Head of caudate nucleus (tissue), 42 donors: ENCODE data around the gene ACTA2.
A peak's percentile ranks its signal among the peaks of the same experiment; 100 is the strongest.

Experiments used
- DNase-seq, 42 donors: peaks; one replicate each; pipeline versions ENCODE4 v3.0.0 to v3.0.0-alpha.2; 2020 to 2021; ENCODE audit warnings: mixed read lengths in 7 of 42
- intact Hi-C: fragments of 100-400 bp; cut with DNase I; formaldehyde crosslinking; loops from one replicate; pipeline ENCODE4 v1.15.0; 2022

Gene ACTA2

DNA sequence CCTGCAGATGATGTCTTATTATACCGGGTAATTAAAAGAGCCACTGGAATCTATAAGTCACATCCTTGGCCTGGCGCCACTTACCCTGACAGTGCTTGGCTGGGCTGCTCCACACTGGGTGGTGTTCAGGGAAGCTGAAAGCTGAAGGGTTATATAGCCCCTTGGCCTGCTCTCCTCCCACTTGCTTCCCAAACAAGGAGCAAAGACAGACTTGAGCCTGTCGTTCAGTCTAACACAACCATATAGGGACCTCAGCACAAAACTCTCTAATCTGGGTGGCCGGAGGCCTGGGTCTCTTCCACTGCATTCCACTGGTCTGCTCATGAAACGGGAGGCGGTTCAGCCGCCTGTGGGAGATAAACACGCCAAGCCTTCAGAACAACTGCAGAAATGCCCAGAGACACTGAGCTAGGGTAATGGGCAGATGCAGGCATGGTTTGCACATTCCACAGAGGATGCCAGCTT, at the start of gene ACTA2:
Gene ACTA2 (minus strand): TSS at position 127 of the 465 bp plus-strand sequence. CDS start 3,843 bp downstream, outside the sequence.
- intact Hi-C loops = no loop called here
- no peak for DNase-seq

DNA sequence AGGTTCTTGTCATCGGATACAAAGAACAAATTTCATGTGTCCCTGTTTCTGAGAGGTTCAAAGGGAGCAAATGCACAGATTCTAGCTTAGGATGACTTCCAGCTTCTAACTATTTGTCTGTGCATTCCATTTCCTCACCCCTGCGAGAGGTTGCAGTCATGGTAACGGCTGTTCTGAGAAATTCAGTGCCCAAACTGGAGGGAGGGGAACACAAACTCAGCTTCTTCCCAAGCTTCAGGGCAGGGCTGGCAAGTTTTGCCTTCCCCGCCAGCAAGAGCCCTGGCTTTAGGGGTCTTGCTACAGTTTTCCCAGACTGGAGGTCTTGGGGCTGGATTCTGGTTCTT, 49.1 kb upstream of the ACTA2 start:
- DNase-seq = no peak
- intact Hi-C loops = no loop called here

DNA sequence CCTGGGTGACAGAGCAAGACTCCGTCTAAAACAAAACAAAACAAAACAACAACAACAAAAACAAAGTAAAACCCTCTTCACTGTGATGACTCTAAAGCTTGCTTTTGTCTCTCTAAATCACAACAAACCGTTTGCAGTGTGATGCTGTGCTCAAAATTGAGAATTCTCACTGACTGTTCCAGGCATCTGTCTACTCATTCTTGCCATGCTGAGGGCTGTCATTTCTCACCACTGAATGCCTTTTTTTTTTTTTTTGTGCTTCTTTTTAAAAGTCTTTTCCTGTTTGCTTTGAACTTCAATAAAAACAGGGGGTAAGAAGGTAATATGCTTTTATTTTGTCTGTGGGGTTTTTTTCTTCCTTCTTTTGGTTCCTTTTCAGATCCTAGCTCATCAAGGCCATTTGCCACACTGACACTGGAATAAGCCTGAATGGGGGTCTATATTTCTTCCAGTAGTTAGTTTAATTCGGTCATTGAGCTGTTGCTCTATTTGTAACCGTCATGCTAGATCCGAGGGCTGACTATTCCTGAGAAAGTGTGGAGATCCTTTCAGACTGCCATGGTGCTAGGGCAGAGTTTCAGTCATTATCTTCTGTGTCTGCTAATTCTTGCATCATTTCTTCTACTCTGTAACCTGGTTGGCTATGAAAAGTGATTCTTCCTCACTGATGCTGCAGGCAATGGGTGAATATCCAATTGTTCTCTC, 48.6 kb upstream of the ACTA2 start:
- DNase-seq = no peak
- intact Hi-C loops = no loop called here

GRCh38 chr10:88999625-89000024, 47.1 kb upstream of the ACTA2 start:
- intact Hi-C loops = no loop called here
- DNase-seq = no peak

DNA sequence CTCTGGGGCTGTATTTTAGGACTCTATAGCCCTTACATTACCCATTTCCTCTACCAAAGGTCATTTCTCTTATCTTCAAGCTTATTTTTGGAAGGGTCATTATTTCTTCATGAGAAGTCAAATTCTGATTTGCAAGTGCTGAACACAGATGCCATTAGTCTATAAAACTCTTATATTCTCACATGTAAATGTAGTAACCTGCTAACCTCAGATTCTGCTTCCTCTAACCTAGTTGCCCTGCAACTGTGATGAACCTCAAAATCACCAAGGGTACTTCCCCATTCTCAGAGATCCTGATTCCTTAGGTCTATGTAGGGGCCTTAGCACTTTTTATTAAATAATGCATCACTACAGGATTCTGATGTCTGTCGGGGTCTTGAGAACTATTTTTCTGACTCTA, 44.4 kb upstream of the ACTA2 start:
- intact Hi-C loops = no loop called here
- no peak for DNase-seq

- no peak for DNase-seq
- intact Hi-C loops = no loop called here
Observed at GRCh38 chr10:88995156-88995876, 42.7 kb upstream of the ACTA2 start.

GRCh38 chr10:88994019-88994418, 41.4 kb upstream of the ACTA2 start:
- intact Hi-C loops = no loop called here
- DNase-seq = no peak

GRCh38 chr10:88992921-88993524, 40.5 kb upstream of the ACTA2 start:
- intact Hi-C loops = no loop called here

DNA sequence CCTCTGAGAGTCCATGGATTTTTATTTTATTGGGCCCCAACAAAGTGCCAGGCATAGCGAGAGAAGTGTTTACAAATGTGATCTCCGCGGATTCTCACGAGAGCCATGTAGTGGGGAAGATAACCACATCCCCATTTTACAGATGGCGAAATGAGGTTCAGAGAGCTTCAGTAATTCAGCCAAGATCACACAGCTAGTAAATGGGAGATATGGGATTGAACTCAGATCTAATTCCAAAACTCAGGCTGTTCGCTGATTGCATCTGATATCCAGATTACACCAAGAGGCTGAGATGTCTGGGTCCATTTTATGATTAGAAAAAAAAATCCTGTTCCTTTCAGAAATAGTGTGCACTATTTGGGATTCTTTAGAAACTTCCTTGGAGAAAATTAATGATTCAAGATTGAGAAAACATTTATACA, 39.3 kb upstream of the ACTA2 start:
- no peak for DNase-seq
- intact Hi-C loops = no loop called here

More at GRCh38 chr10:88992921-88993524, 40.5 kb upstream of the ACTA2 start:
- DNase-seq = no peak

GRCh38 chr10:88991161-88991898, 38.8 kb upstream of the ACTA2 start:
- peak; percentile 19 to 78 (median 56) for DNase-seq
- intact Hi-C loops = no loop called here

- intact Hi-C loops = no loop called here
- DNase-seq = peak; percentile 9 to 72 (median 45)
Observed at GRCh38 chr10:88990384-88991160, 38.0 kb upstream of the ACTA2 start, which contains the start of gene FAS. Gene FAS, plus strand, starts transcription at chr10:88990798. Its CDS starts 79 bp downstream, at chr10:88990877.

- DNase-seq = peak in 1 of 42 donors; percentile 39
- intact Hi-C loops = loop anchor here (5.0 kb wide), 1 partner anchor 53 kb away; no protein-coding TSS in a partner anchor
Observed at GRCh38 chr10:88989824-88990383, 37.3 kb upstream of the ACTA2 start.

GRCh38 chr10:88989423-88989822, 36.9 kb upstream of the ACTA2 start:
- DNase-seq = no peak
- intact Hi-C loops = loop anchor here (5.0 kb wide), 1 partner anchor 52 kb away; no protein-coding TSS in a partner anchor

- intact Hi-C loops = loop anchor here (5.0 kb wide), 1 partner anchor 51 kb away; no protein-coding TSS in a partner anchor
- no peak for DNase-seq
Observed at GRCh38 chr10:88987840-88988239, 35.3 kb upstream of the ACTA2 start.

GRCh38 chr10:88987243-88987725, 34.7 kb upstream of the ACTA2 start:
- no peak for DNase-seq
- intact Hi-C loops = loop anchor here (5.0 kb wide), 1 partner anchor 50 kb away; no protein-coding TSS in a partner anchor

GRCh38 chr10:88986549-88987242, 34.1 kb upstream of the ACTA2 start:
- DNase-seq = peak in 26 of 42 donors; percentile 14 to 75 (median 37)
- intact Hi-C loops = loop anchor here (5.0 kb wide), 1 partner anchor 49 kb away; no protein-coding TSS in a partner anchor

GRCh38 chr10:88984525-88984924, 32.0 kb upstream of the ACTA2 start:
- intact Hi-C loops = no loop called here
- no peak for DNase-seq
